A549 (cell line): ENCODE data around the gene PUM2. TPM values are rescaled to one million over a fixed set of nuclear protein-coding genes. Genes with fewer than 3 reads are reported as not detected.

ENCODE experiments used
- ATAC-seq, 2 experiments: fragments of 200-7000 bp in 1 of 2; fragments of >200 bp in 1 of 2; cut with Nextera tagmentation in 1 of 2; cut with Tn5 transposase in 1 of 2; 3 replicates each; pipeline versions ENCODE4 v1.8.0 to v1.9.1; 2018 to 2020; ENCODE audit warnings: mild to moderate bottlenecking in 1 of 2, moderate library complexity in 1 of 2
- CTCF ChIA-PET: fragments of 300-600 bp; sonication (Branson Sonifier 250); formaldehyde crosslinking; extraction: SDS; loops from one replicate; lab custom pipeline; 2021; ENCODE audit warnings: antibody characterized with exemption, inconsistent platforms; lab: Yijun Ruan, JAX
- POLR2A ChIA-PET: fragments of 350-600 bp; formaldehyde crosslinking; extraction: SDS; loops from one replicate; lab custom pipeline; 2021; ENCODE audit warnings: antibody characterized with exemption, inconsistent platforms; lab: Yijun Ruan, JAX
- DNase-seq, 2 experiments: peaks; one replicate each; pipeline versions ENCODE4 v3.0.0 to v3.0.0-alpha.2; 2011 to 2016; ENCODE audit warnings: low read depth in 1 of 2, low spot score in 1 of 2
- FAIRE-seq: peaks from 2 replicates; lab custom pipeline; 2011; peaks lifted over from hg19 to GRCh38; lab: Jason Lieb, UNC
- H3K27ac ChIP-seq, 2 experiments: fragments of >200 bp; sonication (Bioruptor Twin); formaldehyde crosslinking; 3 replicates each; pipeline ENCODE4 v1.5.1; 2016 to 2017
- H3K4me1 ChIP-seq: fragments of >200 bp; sonication (Bioruptor Twin); formaldehyde crosslinking; 3 replicates; pipeline ENCODE4 v1.6.1; 2016
- H3K4me2 ChIP-seq: fragments of >200 bp; sonication (Bioruptor Twin); formaldehyde crosslinking; 3 replicates; pipeline ENCODE4 v1.6.1; 2016
- H3K4me3 ChIP-seq: fragments of >200 bp; sonication (Bioruptor Twin); formaldehyde crosslinking; 3 replicates; pipeline ENCODE4 v1.5.1; 2016
- H3K9me3 ChIP-seq: fragments of >200 bp; sonication (Bioruptor Twin); formaldehyde crosslinking; 3 replicates; pipeline ENCODE4 v1.6.1; 2016
- CBX8 ChIP-seq: fragments of 200-600 bp; sonication (generic); IDR thresholded peaks from 2 replicates; pipeline ENCODE4 v1.6.1; 2016
- CHD2 ChIP-seq: fragments of 150-350 bp; IDR thresholded peaks from 2 replicates; pipeline ENCODE4 v1.6.1; 2014; ENCODE audit warnings: low read length; ENCODE audit not compliant: partially characterized antibody
- EHF ChIP-seq: fragments of 250-450 bp; sonication (Bioruptor Pico); IDR thresholded peaks from 2 replicates; pipeline ENCODE4 v1.5.0; 2020; ENCODE audit warnings: mild to moderate bottlenecking
- EP300 ChIP-seq, 2 experiments: fragments of >200 bp; sonication (Bioruptor Twin); formaldehyde crosslinking; IDR thresholded peaks; 2 replicates in 1 of 2; 3 replicates in 1 of 2; pipeline ENCODE4 v1.6.1; 2016 to 2017
- ESRRA ChIP-seq: fragments of 150-350 bp; IDR thresholded peaks from 2 replicates; pipeline ENCODE4 v1.6.1; 2014; ENCODE audit warnings: mild to moderate bottlenecking, low read length, borderline replicate concordance
- FOSB ChIP-seq: fragments of 250-450 bp; sonication (Bioruptor Pico); IDR thresholded peaks from 2 replicates; pipeline ENCODE4 v1.5.0; 2020; ENCODE audit warnings: mild to moderate bottlenecking, moderate library complexity
- FOSL2 ChIP-seq, 2 experiments: fragments of 450-650 bp in 1 of 2; fragments of >200 bp in 1 of 2; sonication (Bioruptor Twin) in 1 of 2; formaldehyde crosslinking; IDR thresholded peaks; 2 replicates each; pipeline versions ENCODE4 v1.5.0 to v1.6.1; 2016 to 2020; ENCODE audit warnings: mild to moderate bottlenecking in 1 of 2, moderate library complexity in 1 of 2
- FOXS1 ChIP-seq: fragments of 250-450 bp; sonication (Bioruptor Pico); IDR thresholded peaks from 2 replicates; pipeline ENCODE4 v1.5.0; 2020; ENCODE audit warnings: mild to moderate bottlenecking, moderate library complexity
- HDAC2 ChIP-seq: fragments of 200-600 bp; sonication (generic); IDR thresholded peaks from 2 replicates; pipeline ENCODE4 v1.6.1; 2016
- HES2 ChIP-seq: fragments of >200 bp; sonication (Bioruptor Twin); formaldehyde crosslinking; IDR thresholded peaks from 2 replicates; pipeline ENCODE4 v1.6.1; 2016
- HMGXB4 ChIP-seq: fragments of 250-450 bp; sonication (Bioruptor Pico); IDR thresholded peaks from 2 replicates; pipeline ENCODE4 v1.5.0; 2021; ENCODE audit warnings: mild to moderate bottlenecking, moderate library complexity, borderline replicate concordance
- HOXA7 ChIP-seq: fragments of 250-450 bp; sonication (Bioruptor Pico); IDR thresholded peaks from 2 replicates; pipeline ENCODE4 v1.5.0; 2020; ENCODE audit warnings: mild to moderate bottlenecking, moderate library complexity
- JUN ChIP-seq, 2 experiments: fragments of >200 bp; sonication (Bioruptor Twin); formaldehyde crosslinking; IDR thresholded peaks; 2 replicates in 1 of 2; 3 replicates in 1 of 2; pipeline ENCODE4 v1.6.1; 2016 to 2017
- NPAS2 ChIP-seq: fragments of 250-450 bp; sonication (Bioruptor Pico); IDR thresholded peaks from 2 replicates; pipeline ENCODE4 v1.8.0; 2022; ENCODE audit warnings: mild to moderate bottlenecking, moderate library complexity, borderline replicate concordance
- PHF8 ChIP-seq: fragments of 200-600 bp; sonication (generic); IDR thresholded peaks from 2 replicates; pipeline ENCODE4 v1.6.1; 2016; ENCODE audit warnings: low read depth, mild to moderate bottlenecking, antibody characterized with exemption, moderate library complexity, borderline replicate concordance
- POLR2A ChIP-seq: IDR thresholded peaks from 2 replicates; pipeline ENCODE4 v1.6.1; 2012; ENCODE audit warnings: mild to moderate bottlenecking, low read length
- POLR2AphosphoS2 ChIP-seq: conservative IDR thresholded peaks from 2 replicates; pipeline ENCODE4 v1.6.1; 2012; ENCODE audit warnings: low read length, improper control_type of control experiment, inconsistent platforms
- RAD21 ChIP-seq, 2 experiments: fragments of >200 bp in 1 of 2; sonication (Bioruptor Twin) in 1 of 2; formaldehyde crosslinking in 1 of 2; IDR thresholded peaks in 1 of 2; conservative IDR thresholded peaks in 1 of 2; 2 replicates in 1 of 2; 3 replicates in 1 of 2; pipeline ENCODE4 v1.6.1; 2012 to 2018; ENCODE audit warnings: inconsistent platforms in 1 of 2
- TP53 ChIP-seq: fragments of 250-450 bp; sonication (Bioruptor Pico); IDR thresholded peaks from 2 replicates; pipeline ENCODE4 v1.5.0; 2021; ENCODE audit warnings: mild to moderate bottlenecking, moderate library complexity
- USF2 ChIP-seq: fragments of 450-650 bp; IDR thresholded peaks from 2 replicates; pipeline ENCODE4 v1.6.1; 2014; ENCODE audit warnings: antibody characterized with exemption
- ZC3H11A ChIP-seq: fragments of 450-650 bp; IDR thresholded peaks from 2 replicates; pipeline ENCODE4 v1.6.1; 2014; ENCODE audit warnings: antibody characterized with exemption, mild to moderate bottlenecking
- ZFP36 ChIP-seq: fragments of 450-650 bp; IDR thresholded peaks from 2 replicates; pipeline ENCODE4 v1.6.1; 2014; ENCODE audit warnings: borderline replicate concordance; ENCODE audit not compliant: partially characterized antibody
- WGBS: methylation state at CpG from one replicate; pipeline ENCODE4 v1.1.6; 2017; ENCODE audit errors: missing lambda C conversion rate; 5-methylcytosine and 5-hydroxymethylcytosine counted together
- polyA plus RNA-seq, 4 experiments: library from polyadenylated mRNA; depleted of rRNA in 3 of 4; stranded (reverse); fragments of >200 nt; fragmentation: RNase III in 1 of 4; extraction: RNeasy Plus Mini Kit Qiagen cat#74134 plus additional on column Dnase treatment in 1 of 4; gene quantifications; 2 replicates in 3 of 4; 3 replicates in 1 of 4; pipeline ENCODE4 v1.2.3, GENCODE V29; 2011 to 2017

Gene PUM2
- polyA plus RNA-seq, 2 of the 4 experiments (the other 2 are of a cell fraction) = 44.6 to 94.2 TPM

GRCh38 chr2:20363578-20363977, 12.9 kb upstream of the PUM2 start:
- DNase-seq (no peak), FAIRE-seq (no peak)
- Histone ChIP-seq H3K4me3 (no peak overlapping the region), H3K4me2 (no peak overlapping the region)
- WGBS = 99% methylated on average over 5 of the region's 5 CpGs
- TF ChIP-seq NPAS2 (CRISPR knock-in tag) (no peak), ESRRA (no peak), PHF8 (no peak), CBX8 (no peak), HDAC2 (no peak), RAD21 (conservative IDR thresholded peaks at IDR 0.05 in 1 of 2, IDR thresholded peaks at IDR 0.05 in 1 of 2) (no peak), POLR2AphosphoS2 (no peak), FOSL2 (IDR thresholded peaks at IDR 0.05) (no peak), FOSL2 (CRISPR knock-in tag; IDR thresholded peaks at IDR 0.05) (no peak), FOSB (CRISPR knock-in tag) (no peak), JUN (IDR thresholded peaks at IDR 0.05) (no peak)
- TF ChIP-seq, all 56 proteins: peak for 0
- Histone ChIP-seq H3K9me3 (peaks cover 12% of the 10 kb centered on the region; the same call in 2 of the 3 replicates), H3K27ac (no peak overlapping the region), H3K4me1 (peaks cover 13% of the 10 kb centered on the region)
- POLR2A ChIA-PET = no interaction called here
- no peak for ATAC-seq
- CTCF ChIA-PET = interaction anchor here (1.5 to 1.6 kb wide), 2 partner anchors 11 to 15 kb away, joined by 4 to 5 read pairs; no protein-coding TSS in a partner anchor

GRCh38 chr2:20362701-20363435, 12.2 kb upstream of the PUM2 start:
- Histone ChIP-seq H3K4me2 (no peak overlapping the region), H3K27ac (no peak overlapping the region), H3K4me3 (no peak overlapping the region)
- 79% methylated on average over 5 of the region's 5 CpGs for WGBS
- POLR2A ChIA-PET = no interaction called here
- DNase-seq = no peak
- CTCF ChIA-PET = interaction anchor here (1.5 to 1.6 kb wide), 2 partner anchors 10 to 16 kb away, joined by 4 to 5 read pairs; no protein-coding TSS in a partner anchor
- no peak for ATAC-seq
- FAIRE-seq = no peak
- TF ChIP-seq FOXS1 (no peak), HOXA7 (CRISPR knock-in tag) (no peak), FOSL2 (IDR thresholded peaks at IDR 0.05) (no peak), FOSL2 (CRISPR knock-in tag; IDR thresholded peaks at IDR 0.05) (no peak), NPAS2 (CRISPR knock-in tag) (no peak), HMGXB4 (CRISPR knock-in tag) (no peak), TP53 (CRISPR knock-in tag) (no peak), EHF (no peak), EP300 (IDR thresholded peaks at IDR 0.05) (no peak), USF2 (no peak), JUN (IDR thresholded peaks at IDR 0.05) (no peak), HES2 (no peak), ZC3H11A (no peak), CHD2 (no peak), ZFP36 (no peak), POLR2A (no peak)
- TF ChIP-seq, all 56 proteins: peak for 0
- Histone ChIP-seq H3K4me1 (peaks cover 13% of the 10 kb centered on the region), H3K9me3 (peaks cover 7% of the 10 kb centered on the region; the same call in 2 of the 3 replicates)
